Mesenchymal stem cell (in vitro differentiated cells and primary cell): ENCODE results near the gene MICOS13.
A peak's percentile ranks its signal among the peaks of the same experiment; 100 is the strongest.

ENCODE experiments used
- DNase-seq: peaks from one replicate; pipeline ENCODE4 v3.0.0-alpha.2; 2013
- H2AFZ ChIP-seq: one replicate; pipeline ENCODE4 v1.6.1; 2013; ENCODE audit warnings: low read depth, mild to moderate bottlenecking, control low read depth, inconsistent platforms, low read length, moderate library complexity
- H2AK5ac ChIP-seq: 2 replicates; pipeline ENCODE4 v1.6.1; 2013; ENCODE audit warnings: low read length, moderate library complexity, mild to moderate bottlenecking, inconsistent platforms; ENCODE audit not compliant: severe bottlenecking
- H2BK120ac ChIP-seq: one replicate; pipeline ENCODE4 v1.6.1; 2013; ENCODE audit warnings: low read depth, mild to moderate bottlenecking, inconsistent platforms, low read length, moderate library complexity
- H2BK12ac ChIP-seq, 2 experiments: one replicate each; pipeline ENCODE4 v1.6.1; 2013; ENCODE audit warnings: inconsistent platforms in 2 of 2, low read length in 2 of 2, mild to moderate bottlenecking in 2 of 2, moderate library complexity in 2 of 2, control low read depth in 1 of 2
- H2BK15ac ChIP-seq: one replicate; pipeline ENCODE4 v1.6.1; 2013; ENCODE audit warnings: mild to moderate bottlenecking, low read depth, inconsistent platforms; ENCODE audit not compliant: poor library complexity, severe bottlenecking
- H2BK5ac ChIP-seq: 2 replicates; pipeline ENCODE4 v1.6.1; 2013; ENCODE audit warnings: low read depth, mild to moderate bottlenecking, low read length, control low read depth, inconsistent platforms; ENCODE audit not compliant: poor library complexity, severe bottlenecking
- H3K14ac ChIP-seq, 2 experiments: one replicate each; pipeline ENCODE4 v1.6.1; 2013; ENCODE audit warnings: inconsistent platforms in 2 of 2, low read length in 2 of 2, control low read depth in 1 of 2, mild to moderate bottlenecking in 1 of 2, moderate library complexity in 1 of 2
- H3K18ac ChIP-seq, 2 experiments: one replicate each; pipeline ENCODE4 v1.6.1; 2013; ENCODE audit warnings: inconsistent platforms in 2 of 2, low read length in 2 of 2, control low read depth in 1 of 2, low read depth in 1 of 2, mild to moderate bottlenecking in 1 of 2
- H3K23ac ChIP-seq, 2 experiments: one replicate each; pipeline ENCODE4 v1.6.1; 2013; ENCODE audit warnings: inconsistent platforms in 2 of 2, low read length in 2 of 2, mild to moderate bottlenecking in 2 of 2, moderate library complexity in 2 of 2, control low read depth in 1 of 2
- H3K27ac ChIP-seq: 2 replicates; pipeline ENCODE4 v1.5.1; 2013; ENCODE audit warnings: mild to moderate bottlenecking, moderate library complexity, low read length, control low read depth, inconsistent platforms; ENCODE audit not compliant: poor library complexity, severe bottlenecking
- H3K27me3 ChIP-seq, 2 experiments: 2 replicates each; pipeline versions ENCODE4 v1.6.1 to v1.7.0; 2013; ENCODE audit warnings: low read length in 2 of 2, mild to moderate bottlenecking in 2 of 2, moderate library complexity in 2 of 2, control low read depth in 1 of 2, inconsistent platforms in 1 of 2; ENCODE audit not compliant: control insufficient read depth in 1 of 2, insufficient read depth in 1 of 2
- H3K36me3 ChIP-seq, 2 experiments: 2 replicates each; pipeline versions ENCODE4 v1.6.1 to v1.7.0; 2013; ENCODE audit warnings: low read length in 2 of 2, control low read depth in 1 of 2, inconsistent platforms in 1 of 2, low read depth in 1 of 2, mild to moderate bottlenecking in 1 of 2; ENCODE audit not compliant: insufficient read depth in 2 of 2, control insufficient read depth in 1 of 2
- H3K4ac ChIP-seq, 2 experiments: one replicate each; pipeline ENCODE4 v1.6.1; 2013; ENCODE audit warnings: inconsistent platforms in 2 of 2, low read length in 2 of 2, mild to moderate bottlenecking in 2 of 2, moderate library complexity in 2 of 2, control low read depth in 1 of 2, low read depth in 1 of 2
- H3K4me1 ChIP-seq: 2 replicates; pipeline ENCODE4 v1.6.1; 2013; ENCODE audit warnings: low read depth, low read length, control low read depth; ENCODE audit not compliant: control insufficient read depth, insufficient read depth
- H3K4me2 ChIP-seq: 2 replicates; pipeline ENCODE4 v1.6.1; 2013; ENCODE audit warnings: low read length, mild to moderate bottlenecking, inconsistent platforms; ENCODE audit not compliant: poor library complexity, severe bottlenecking
- H3K4me3 ChIP-seq, 2 experiments: 2 replicates each; pipeline versions ENCODE4 v1.5.1 to v1.7.0; 2013; ENCODE audit warnings: low read length in 2 of 2, mild to moderate bottlenecking in 2 of 2, control low read depth in 1 of 2, low read depth in 1 of 2; ENCODE audit not compliant: insufficient read depth in 1 of 2
- H3K79me1 ChIP-seq: replicated peaks from 2 replicates; pipeline ENCODE4 v1.6.1; 2013; ENCODE audit warnings: mild to moderate bottlenecking, control low read depth, low read length, inconsistent platforms; ENCODE audit not compliant: poor library complexity, severe bottlenecking
- H3K9ac ChIP-seq: 2 replicates; pipeline ENCODE4 v1.7.0; 2013; ENCODE audit warnings: mild to moderate bottlenecking, low read length, moderate library complexity
- H3K9me3 ChIP-seq: 2 replicates; pipeline ENCODE4 v1.7.0; 2013; ENCODE audit warnings: mild to moderate bottlenecking, low read length; ENCODE audit not compliant: control insufficient read depth
- H4K8ac ChIP-seq: one replicate; pipeline ENCODE4 v1.6.1; 2013; ENCODE audit warnings: inconsistent platforms, mild to moderate bottlenecking, low read length, moderate library complexity
- H4K91ac ChIP-seq: one replicate; pipeline ENCODE4 v1.6.1; 2013; ENCODE audit warnings: mild to moderate bottlenecking, low read length, inconsistent platforms
- WGBS: methylation state at CpG from one replicate; pipeline ENCODE4 v1.1.7; 2013; ENCODE audit warnings: mixed read lengths; 5-methylcytosine and 5-hydroxymethylcytosine counted together

MICOS13 gene

DNA sequence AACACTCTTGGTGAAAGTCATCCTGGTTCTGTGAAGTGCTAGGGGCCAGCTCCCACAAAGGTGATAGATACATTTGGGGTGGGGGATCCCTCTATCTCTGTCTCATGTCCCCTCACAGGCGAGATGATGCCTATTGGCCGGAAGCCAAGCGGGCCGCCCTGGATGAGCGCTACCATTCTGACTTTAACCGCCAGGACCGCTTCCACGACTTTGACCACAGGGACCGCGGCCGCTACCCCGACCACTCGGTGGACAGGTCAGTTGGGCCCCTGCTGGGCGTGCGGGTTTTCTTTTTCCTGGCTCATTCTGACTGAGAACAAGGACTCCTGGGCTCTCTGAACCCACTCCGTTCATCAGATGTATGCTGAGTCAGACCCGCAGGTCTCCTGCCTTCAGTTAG lies 16.4 kb downstream of the MICOS13 start:
- WGBS: 97% methylated on average over 17 of the region's 17 CpGs
- Histone ChIP-seq H4K8ac (peak overlapping the region; percentile 14), H3K27ac (no peak overlapping the region), H2BK15ac (no peak overlapping the region), H2BK12ac (no peak overlapping the region), H3K4me3 (no peak overlapping the region), H3K4ac (no peak overlapping the region), H3K18ac (no peak overlapping the region), H2BK120ac (no peak overlapping the region), H3K36me3 (peaks cover 79 to 91% of the 10 kb centered on the region in 2 experiments), H2AFZ (no peak overlapping the region), H2BK5ac (no peak overlapping the region), H3K14ac (no peak overlapping the region), H3K4me1 (peaks cover 15% of the 10 kb centered on the region), H3K27me3 (no peaks in the 10 kb centered on the region), H2AK5ac (no peak overlapping the region), H3K4me2 (no peak overlapping the region), H3K9me3 (no peaks in the 10 kb centered on the region), H4K91ac (no peak overlapping the region), H3K9ac (no peak overlapping the region), H3K79me1 (peaks cover 42% of the 10 kb centered on the region), H3K23ac (no peak overlapping the region)
- DNase-seq: no peak

DNA sequence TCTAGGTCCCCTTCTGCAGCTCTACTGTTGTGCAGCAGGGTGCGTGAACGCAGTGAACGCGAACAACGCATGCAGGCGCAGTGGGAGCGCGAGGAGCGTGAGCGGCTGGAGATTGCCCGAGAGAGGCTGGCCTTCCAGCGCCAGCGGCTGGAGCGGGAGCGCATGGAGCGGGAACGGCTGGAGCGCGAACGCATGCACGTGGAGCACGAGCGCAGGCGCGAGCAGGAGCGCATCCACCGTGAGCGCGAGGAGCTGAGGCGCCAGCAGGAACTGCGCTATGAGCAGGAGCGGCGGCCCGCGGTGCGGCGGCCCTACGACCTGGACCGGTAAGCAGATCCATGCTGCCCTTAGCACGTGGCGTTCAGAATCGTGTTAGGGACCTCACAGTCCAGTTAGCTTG lies 18.8 kb downstream of the MICOS13 start:
- Histone ChIP-seq H3K4me1 (peaks cover 4% of the 10 kb centered on the region), H2BK12ac (no peak overlapping the region), H2BK120ac (no peak overlapping the region), H3K23ac (no peak overlapping the region), H3K36me3 (peaks cover 80 to 88% of the 10 kb centered on the region in 2 experiments), H3K14ac (no peak overlapping the region), H3K4me3 (no peak overlapping the region), H3K4me2 (no peak overlapping the region), H2AK5ac (no peak overlapping the region), H2BK15ac (no peak overlapping the region), H2BK5ac (no peak overlapping the region), H3K27me3 (no peaks in the 10 kb centered on the region), H3K9ac (no peak overlapping the region), H4K91ac (peak overlapping the region; percentile 71), H3K9me3 (no peaks in the 10 kb centered on the region), H3K4ac (no peak overlapping the region), H3K18ac (no peak overlapping the region), H4K8ac (no peak overlapping the region), H3K27ac (no peak overlapping the region), H2AFZ (no peak overlapping the region), H3K79me1 (peaks cover 35% of the 10 kb centered on the region)
- whole genome bisulfite sequencing: over 99% methylated on average over 42 of the region's 42 CpGs
- DNase-seq: no peak

- Histone ChIP-seq H3K4me2 (no peak overlapping the region), H2BK15ac (no peak overlapping the region), H3K9me3 (no peaks in the 10 kb centered on the region), H3K4me3 (no peak overlapping the region), H2AFZ (no peak overlapping the region), H2AK5ac (no peak overlapping the region), H3K27me3 (no peaks in the 10 kb centered on the region), H2BK5ac (no peak overlapping the region), H3K79me1 (peaks cover 45% of the 10 kb centered on the region), H3K9ac (no peak overlapping the region), H4K91ac (no peak overlapping the region), H3K23ac (no peak overlapping the region), H2BK120ac (no peak overlapping the region), H3K4me1 (no peaks in the 10 kb centered on the region), H2BK12ac (no peak overlapping the region), H3K14ac (no peak overlapping the region), H3K36me3 (peaks cover 85 to 87% of the 10 kb centered on the region in 2 experiments), H3K18ac (no peak overlapping the region), H3K27ac (no peak overlapping the region), H4K8ac (no peak overlapping the region), H3K4ac (no peak overlapping the region)
- WGBS: 98% methylated on average over 2 of the region's 5 CpGs
- DNase-seq: no peak
Measured at GRCh38 chr19:5655412-5655811, 24.9 kb downstream of the MICOS13 start.

DNA sequence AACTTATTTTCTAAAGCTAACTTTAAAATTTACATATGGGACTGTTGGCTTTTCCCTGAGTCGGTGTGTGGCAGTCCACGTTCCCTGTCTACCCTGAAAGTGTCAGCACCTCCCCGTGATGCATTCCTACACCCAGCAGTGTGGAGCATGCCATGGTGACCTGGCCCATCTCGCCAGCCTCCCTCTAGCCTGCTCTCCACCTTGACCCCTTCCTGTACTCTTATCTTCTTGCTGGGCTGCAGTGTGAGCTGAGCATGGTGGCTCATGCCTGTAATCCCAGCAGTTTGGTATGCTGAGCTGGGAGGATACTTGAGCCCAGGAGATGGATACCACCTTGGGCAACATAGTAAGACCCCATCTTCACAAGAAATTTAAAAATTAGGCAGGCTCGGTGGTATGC lies 25.4 kb downstream of the MICOS13 start:
- Histone ChIP-seq H2AFZ (no peak overlapping the region), H3K23ac (no peak overlapping the region), H3K4me1 (no peaks in the 10 kb centered on the region), H3K79me1 (peaks cover 45% of the 10 kb centered on the region), H3K27ac (no peak overlapping the region), H2BK5ac (no peak overlapping the region), H3K36me3 (peaks cover 86 to 90% of the 10 kb centered on the region in 2 experiments), H2AK5ac (no peak overlapping the region), H3K18ac (no peak overlapping the region), H3K14ac (no peak overlapping the region), H3K27me3 (no peaks in the 10 kb centered on the region), H3K4me2 (no peak overlapping the region), H3K9ac (no peak overlapping the region), H4K91ac (peak overlapping the region; percentile 59), H4K8ac (peak overlapping the region; percentile 81), H2BK15ac (no peak overlapping the region), H2BK120ac (no peak overlapping the region), H3K4ac (no peak overlapping the region), H3K4me3 (no peak overlapping the region), H2BK12ac (no peak overlapping the region), H3K9me3 (no peaks in the 10 kb centered on the region)
- 93% methylated on average over 4 of the region's 5 CpGs for WGBS
- no peak for DNase-seq
